SJCRH30 (cell line): ENCODE data around the gene DYNLT4. TPM values are rescaled to one million over a fixed set of nuclear protein-coding genes. Genes with fewer than 3 reads are reported as not detected.
"Not testable (repeated sequence)": the region's sequence is repeated elsewhere in the genome, so short reads cannot be mapped to it uniquely, and the experiment has no call there.

ENCODE experiments used
- DNase-seq, 2 experiments: peaks; one replicate each; pipeline ENCODE4 v3.0.0-alpha.2; 2015 to 2020
- H3K27ac ChIP-seq: fragments of 250-450 bp; sonication (Bioruptor Pico); 2 replicates; pipeline ENCODE4 v1.5.1; 2020; ENCODE audit warnings: mild to moderate bottlenecking, moderate library complexity
- H3K27me3 ChIP-seq: fragments of 250-450 bp; sonication (Bioruptor Pico); 2 replicates; pipeline ENCODE4 v1.5.1; 2020; ENCODE audit warnings: mild to moderate bottlenecking, moderate library complexity
- H3K36me3 ChIP-seq: fragments of 250-450 bp; sonication (Bioruptor Pico); 2 replicates; pipeline ENCODE4 v1.5.1; 2020; ENCODE audit warnings: mild to moderate bottlenecking, moderate library complexity
- H3K4me1 ChIP-seq: fragments of 250-450 bp; sonication (Bioruptor Pico); 2 replicates; pipeline ENCODE4 v1.5.1; 2020; ENCODE audit warnings: mild to moderate bottlenecking, moderate library complexity
- H3K4me3 ChIP-seq: fragments of 250-450 bp; sonication (Bioruptor Pico); 2 replicates; pipeline ENCODE4 v1.5.1; 2020; ENCODE audit warnings: mild to moderate bottlenecking, moderate library complexity
- H3K9me3 ChIP-seq: fragments of 250-450 bp; sonication (Bioruptor Pico); replicated peaks from 2 replicates; pipeline ENCODE4 v1.5.1; 2020; ENCODE audit warnings: mild to moderate bottlenecking, moderate library complexity
- total RNA-seq: library from RNA; depleted of rRNA; stranded (reverse); fragments of >200 nt; shearing (Covaris generic); gene quantifications from 2 replicates; pipeline ENCODE4 v1.2.3, GENCODE V29; 2014

DYNLT4 gene
- total RNA-seq, 1 experiment from 2014 or later = not detected

- no peaks in the 10 kb centered on the region for H3K36me3 ChIP-seq
- H3K27me3 ChIP-seq = no peaks in the 10 kb centered on the region
- H3K9me3 ChIP-seq = no peaks in the 10 kb centered on the region
- no peak overlapping the region for H3K4me3 ChIP-seq
- no peak overlapping the region for H3K27ac ChIP-seq
- H3K4me1 ChIP-seq = no peaks in the 10 kb centered on the region
- no peak for DNase-seq
These were observed 15.1 kb upstream of the DYNLT4 start for GRCh38 chr1:44822131-44822701.

DNA sequence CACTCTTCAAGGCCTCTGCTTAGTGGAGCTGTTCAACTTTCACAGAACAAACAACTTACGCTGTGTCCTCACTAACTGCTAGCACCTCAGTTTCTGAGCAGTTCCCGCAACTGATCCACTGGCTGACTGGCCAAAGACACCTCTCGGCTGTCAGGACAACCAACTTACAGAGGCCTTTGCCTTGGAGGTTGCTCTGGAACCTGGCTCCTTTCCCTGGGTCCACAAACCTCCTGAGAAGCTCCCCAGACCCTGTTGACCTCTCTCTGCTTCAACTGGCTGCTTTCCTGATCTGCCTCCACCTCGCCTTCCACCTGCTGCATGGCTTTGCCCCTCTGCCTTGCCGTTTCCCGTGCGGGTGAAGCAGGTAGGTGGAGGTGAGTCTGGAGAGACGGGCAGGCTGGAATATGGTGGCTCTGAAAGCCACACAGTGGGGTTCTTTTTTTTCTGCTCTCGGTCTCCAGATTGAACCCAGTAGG, 14.1 kb upstream of the DYNLT4 start:
- H3K4me1 ChIP-seq = no peaks in the 10 kb centered on the region

GRCh38 chr1:44820328-44821239, 13.4 kb upstream of the DYNLT4 start:
- no peak overlapping the region for H3K27ac ChIP-seq
- no peak for DNase-seq

More for the DNA sequence above, 14.1 kb upstream of the DYNLT4 start:
- Histone ChIP-seq H3K4me3 (no peak overlapping the region), H3K36me3 (no peaks in the 10 kb centered on the region), H3K9me3 (no peaks in the 10 kb centered on the region), H3K27me3 (no peaks in the 10 kb centered on the region), H3K27ac (no peak overlapping the region)
- no peak for DNase-seq

DNA sequence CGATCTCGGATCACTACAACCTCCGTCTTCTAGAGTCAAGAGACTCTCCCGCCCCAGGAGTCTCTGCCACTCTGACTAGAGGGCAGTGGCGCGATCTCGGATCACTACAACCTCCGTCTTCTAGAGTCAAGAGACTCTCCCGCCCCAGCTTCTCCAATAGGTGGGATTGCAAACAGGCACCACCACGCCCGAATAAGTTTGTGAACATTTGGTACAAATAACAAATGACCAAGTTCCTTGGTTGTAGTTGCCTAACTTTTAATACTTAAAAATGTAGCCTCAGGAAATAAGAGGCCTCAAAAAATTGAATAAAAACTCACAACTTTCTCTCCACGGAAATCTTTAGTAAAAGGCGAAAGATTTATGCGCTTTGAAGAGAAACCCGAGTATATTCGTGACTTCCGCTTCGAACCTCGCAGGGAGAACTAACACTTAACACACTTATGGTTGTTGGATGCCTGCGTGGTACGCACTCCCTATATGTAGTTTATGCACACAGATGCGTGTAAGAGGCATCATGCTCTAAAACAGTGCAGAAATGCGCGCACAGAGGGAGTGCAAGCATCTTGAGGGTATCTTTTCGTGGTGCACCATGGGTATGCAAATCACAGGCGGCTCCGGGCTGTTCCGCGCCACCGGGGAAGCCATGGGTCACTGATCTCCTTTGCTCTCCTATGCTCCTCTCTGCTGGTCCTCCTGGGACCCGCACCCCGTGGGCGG, 12.6 kb upstream of the DYNLT4 start:
- DNase-seq = no peak
- Histone ChIP-seq H3K36me3 (no peaks in the 10 kb centered on the region), H3K27me3 (no peaks in the 10 kb centered on the region), H3K9me3 (no peaks in the 10 kb centered on the region), H3K27ac (no peak overlapping the region), H3K4me1 (no peaks in the 10 kb centered on the region), H3K4me3 (no peak overlapping the region)

More at GRCh38 chr1:44820328-44821239, 13.4 kb upstream of the DYNLT4 start:
- H3K4me1 ChIP-seq = no peaks in the 10 kb centered on the region
- no peak overlapping the region for H3K4me3 ChIP-seq
- H3K36me3 ChIP-seq = no peaks in the 10 kb centered on the region
- no peaks in the 10 kb centered on the region for H3K27me3 ChIP-seq
- H3K9me3 ChIP-seq = no peaks in the 10 kb centered on the region

- no peak for DNase-seq
- Histone ChIP-seq H3K9me3 (no peaks in the 10 kb centered on the region), H3K4me1 (no peaks in the 10 kb centered on the region), H3K36me3 (no peaks in the 10 kb centered on the region), H3K4me3 (no peak overlapping the region), H3K27ac (no peak overlapping the region), H3K27me3 (no peaks in the 10 kb centered on the region)
These were observed 12.1 kb upstream of the DYNLT4 start for GRCh38 chr1:44819196-44819607.

DNA sequence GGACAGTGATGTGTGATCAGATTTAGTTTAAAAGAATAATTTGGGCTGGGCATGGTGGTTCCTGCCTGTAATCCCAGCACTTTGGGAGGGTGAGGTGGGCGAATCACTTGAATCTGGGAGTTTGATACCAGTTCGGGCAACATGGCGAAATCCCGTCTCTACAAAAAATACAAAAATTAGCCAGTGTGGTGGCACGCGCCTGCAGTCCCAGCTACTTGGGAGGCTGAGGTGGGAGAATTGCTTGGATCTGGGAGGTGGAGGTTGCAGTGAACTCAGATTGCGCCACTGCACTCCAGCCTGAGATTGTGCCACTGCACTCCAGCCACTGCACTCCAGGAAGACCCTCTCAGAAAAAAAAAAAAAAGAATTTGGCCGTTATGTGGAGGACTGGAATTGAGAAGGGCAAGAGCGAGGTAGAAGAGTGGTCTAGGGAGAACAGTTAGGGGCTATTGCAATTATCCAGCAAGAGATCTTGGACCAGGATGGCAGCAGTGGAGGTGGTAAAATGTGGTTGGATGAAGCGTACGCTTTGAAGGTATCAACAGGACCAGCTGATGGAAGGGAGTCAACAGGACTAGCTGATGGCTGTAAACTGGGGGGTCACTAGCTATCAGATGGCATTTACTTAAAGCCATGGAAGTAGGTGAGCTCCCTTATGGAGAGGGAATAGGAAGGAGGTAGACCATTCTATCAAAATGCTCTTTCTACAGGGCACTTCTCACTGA, 10.8 kb upstream of the DYNLT4 start:
- Histone ChIP-seq H3K27me3 (no peaks in the 10 kb centered on the region), H3K9me3 (no peaks in the 10 kb centered on the region), H3K36me3 (no peaks in the 10 kb centered on the region), H3K27ac (no peak overlapping the region), H3K4me3 (no peak overlapping the region), H3K4me1 (no peaks in the 10 kb centered on the region)
- DNase-seq = no peak

GRCh38 chr1:44817307-44817706, 10.2 kb upstream of the DYNLT4 start:
- no peaks in the 10 kb centered on the region for H3K27me3 ChIP-seq
- no peak overlapping the region for H3K4me3 ChIP-seq
- no peak for DNase-seq
- H3K27ac ChIP-seq = no peak overlapping the region
- no peaks in the 10 kb centered on the region for H3K4me1 ChIP-seq
- H3K9me3 ChIP-seq = no peaks in the 10 kb centered on the region
- H3K36me3 ChIP-seq = no peaks in the 10 kb centered on the region

DNA sequence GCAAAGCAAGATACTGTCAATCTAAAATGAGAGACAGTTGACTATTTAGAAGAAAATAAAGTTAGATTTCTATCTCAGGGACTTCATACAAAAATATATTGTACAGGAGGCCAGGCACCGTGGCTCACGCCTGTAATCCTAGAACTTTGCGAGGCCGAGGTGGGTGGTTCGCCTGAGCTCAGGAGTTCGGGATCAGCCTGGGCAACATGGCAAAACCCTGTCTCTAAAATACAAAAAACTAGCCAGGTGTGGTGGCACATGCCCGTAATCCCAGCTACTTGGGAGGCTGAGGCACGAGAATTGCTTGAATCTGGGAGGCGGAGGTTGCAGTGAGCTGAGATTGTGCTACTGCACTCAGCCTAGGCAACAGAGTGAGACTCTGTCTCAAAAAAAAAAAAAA, 8.8 kb upstream of the DYNLT4 start:
- H3K36me3 ChIP-seq, H3K4me1 ChIP-seq, H3K9me3 ChIP-seq, H3K27me3 ChIP-seq, DNase-seq, H3K4me3 ChIP-seq, H3K27ac ChIP-seq: not testable (repeated sequence)

GRCh38 chr1:44812822-44813543, 5.8 kb upstream of the DYNLT4 start:
- H3K27me3 ChIP-seq = no peaks in the 10 kb centered on the region
- no peaks in the 10 kb centered on the region for H3K9me3 ChIP-seq
- no peaks in the 10 kb centered on the region for H3K36me3 ChIP-seq
- no peak overlapping the region for H3K4me3 ChIP-seq
- peak in 1 of 2 experiments; percentile 3 for DNase-seq
- H3K27ac ChIP-seq = no peak overlapping the region
- H3K4me1 ChIP-seq = peaks cover 14% of the 10 kb centered on the region; the same call in 1 of the 2 replicates

DNA sequence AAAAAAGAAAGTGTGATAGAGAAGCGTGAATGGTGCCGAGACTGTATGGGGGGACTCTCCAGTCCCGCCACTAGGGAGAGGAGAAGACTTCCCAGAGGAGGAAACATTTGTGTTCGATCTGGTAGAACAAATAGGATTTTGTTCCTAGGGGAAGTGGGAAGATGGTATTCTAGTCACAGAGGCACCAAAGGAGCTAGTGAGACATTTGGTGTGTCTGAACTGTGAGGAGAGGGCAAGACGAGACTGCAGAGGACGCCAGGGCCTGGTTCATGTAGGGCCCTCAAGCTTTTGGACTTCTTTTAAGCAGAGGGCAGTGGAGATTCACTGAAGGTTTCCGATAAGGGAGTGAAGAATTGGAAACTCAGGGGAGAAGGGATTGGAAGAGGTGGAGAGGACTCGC, 4.1 kb upstream of the DYNLT4 start:
- Histone ChIP-seq H3K27ac (no peak overlapping the region), H3K27me3 (no peaks in the 10 kb centered on the region), H3K4me1 (peaks cover 30% of the 10 kb centered on the region), H3K9me3 (no peaks in the 10 kb centered on the region), H3K4me3 (no peak overlapping the region), H3K36me3 (no peaks in the 10 kb centered on the region)
- no peak for DNase-seq

GRCh38 chr1:44810762-44811105, 3.6 kb upstream of the DYNLT4 start:
- H3K4me1 ChIP-seq = peaks cover 30% of the 10 kb centered on the region
- H3K36me3 ChIP-seq, H3K27ac ChIP-seq, DNase-seq, H3K9me3 ChIP-seq, H3K27me3 ChIP-seq, H3K4me3 ChIP-seq: not testable (repeated sequence)

GRCh38 chr1:44810101-44810761, 3.1 kb upstream of the DYNLT4 start:
- DNase-seq = no peak
- H3K27me3 ChIP-seq = no peaks in the 10 kb centered on the region
- H3K36me3 ChIP-seq = peaks cover 5% of the 10 kb centered on the region; the same call in 1 of the 2 replicates
- no peaks in the 10 kb centered on the region for H3K9me3 ChIP-seq
- H3K4me1 ChIP-seq = peaks cover 30% of the 10 kb centered on the region
- H3K27ac ChIP-seq = no peak overlapping the region
- no peak overlapping the region for H3K4me3 ChIP-seq

DNA sequence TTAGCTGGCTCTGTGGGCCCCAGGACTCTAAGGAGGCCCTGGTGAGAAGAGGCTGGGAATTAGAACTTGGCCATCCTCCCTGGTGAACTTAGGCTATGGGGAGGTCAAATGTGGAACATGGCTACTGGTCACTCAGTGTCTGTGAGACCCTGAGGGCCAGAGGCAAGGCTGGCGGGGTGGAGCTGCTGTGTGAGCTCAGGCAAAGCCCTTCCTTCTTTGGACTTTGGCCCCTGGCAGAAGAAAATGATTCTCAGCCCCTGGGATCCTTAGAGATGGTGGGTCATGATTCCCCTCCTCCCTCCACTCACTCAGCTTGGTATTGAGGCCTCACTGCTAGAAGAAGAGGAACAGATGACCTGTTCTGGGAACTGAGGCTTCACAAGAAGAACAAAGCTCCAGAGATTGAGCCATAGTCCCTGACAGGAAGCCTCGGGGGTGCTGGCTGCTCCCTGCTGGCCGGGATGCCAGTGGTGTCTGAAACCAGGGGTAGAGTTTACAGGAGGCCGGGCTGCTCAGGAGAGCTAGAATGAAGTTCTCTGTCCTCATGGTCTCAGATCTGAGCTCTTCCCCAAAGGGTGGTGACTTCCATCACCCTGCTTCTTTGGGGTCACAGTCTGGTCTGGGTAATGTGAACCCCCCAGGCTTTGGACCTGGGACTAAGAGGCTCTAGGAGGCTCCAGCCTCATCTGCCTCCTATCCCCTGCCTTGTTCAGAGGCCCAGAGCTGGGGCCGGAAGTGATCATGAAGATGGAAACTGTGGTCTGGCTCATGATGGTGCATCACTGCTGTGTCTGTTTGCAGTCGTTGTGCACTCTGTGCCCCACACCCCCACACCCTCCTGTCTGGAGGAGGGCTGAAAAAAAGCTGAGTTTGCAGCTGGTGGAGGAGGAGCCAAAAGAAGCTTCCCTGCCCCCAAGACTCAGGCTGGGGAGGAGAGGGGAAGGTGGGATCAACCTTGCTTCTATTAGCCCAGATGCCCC, 2.1 kb upstream of the DYNLT4 start:
- H3K27ac ChIP-seq = peak overlapping the region; percentile 93; the same call in 1 of the 2 replicates
- H3K36me3 ChIP-seq = peaks cover 5% of the 10 kb centered on the region; the same call in 1 of the 2 replicates
- H3K9me3 ChIP-seq = no peaks in the 10 kb centered on the region
- no peak overlapping the region for H3K4me3 ChIP-seq
- H3K27me3 ChIP-seq = no peaks in the 10 kb centered on the region
- no peak for DNase-seq
- H3K4me1 ChIP-seq = peaks cover 30% of the 10 kb centered on the region
